ENCODE measurements around the gene PNPLA8. TPM values are rescaled to one million over a fixed set of nuclear protein-coding genes. Genes with fewer than 3 reads are reported as not detected.
A peak's percentile ranks its signal among the peaks of the same experiment; 100 is the strongest.

Gene PNPLA8
- total and polyA plus RNA-seq, 4 donors: 14.7 to 30.3 (median 23.0) TPM

DNA sequence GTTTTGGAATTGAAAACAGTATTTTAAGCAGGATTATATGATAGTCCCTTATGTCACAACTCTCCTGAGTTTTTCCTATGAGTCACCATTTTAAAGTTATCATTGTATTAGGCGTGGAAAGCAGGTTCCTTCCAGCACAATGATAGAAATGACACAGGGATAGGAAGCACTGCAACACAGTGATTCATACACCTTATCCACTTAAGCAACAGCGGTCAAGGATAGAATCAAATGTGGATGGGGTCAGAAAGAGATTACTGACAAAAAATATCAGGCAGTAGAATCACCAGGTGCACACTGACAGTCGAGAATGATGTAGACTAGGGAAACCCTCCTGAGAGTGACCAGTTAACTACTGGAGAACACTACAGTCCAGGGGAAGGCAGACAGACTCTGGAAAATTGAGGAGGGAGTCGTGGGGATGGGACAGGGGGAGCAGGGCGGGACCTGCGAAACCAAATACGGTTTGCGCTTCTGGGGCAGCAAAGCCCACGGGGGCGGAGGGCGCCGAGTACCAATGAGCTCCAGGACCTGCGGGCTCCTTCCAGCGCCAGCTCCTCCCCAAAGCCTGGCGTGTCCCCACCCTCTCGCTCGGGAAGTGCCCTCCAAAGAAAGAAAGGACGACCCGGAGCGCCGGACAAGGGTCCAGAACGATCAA lies 479 bp downstream of the PNPLA8 start:
- H3K9me3 ChIP-seq (ENCODE audit: control insufficient read depth in 4 of 4, low read length in 3 of 4): no peaks in the 10 kb centered on the region
- peaks cover 3 to 27% (median 14%) of the 10 kb centered on the region in 4 donors for H3K4me1 ChIP-seq (ENCODE audit: control insufficient read depth in 4 of 4, insufficient read depth in 4 of 4, low read length in 3 of 4)
- 1% methylated on average over 22 of the region's 22 CpGs for WGBS
- peak overlapping the region; percentile 93 to 99 for H3K9ac ChIP-seq (ENCODE audit: low read depth in 1 of 2, low read length in 2 of 2)
- no peaks in the 10 kb centered on the region for H3K27me3 ChIP-seq (ENCODE audit: control insufficient read depth in 4 of 4, insufficient read depth in 4 of 4, low read length in 3 of 4)
- no peak for DNase-seq (ENCODE audit: low spot score)
- H3K4me3 ChIP-seq (ENCODE audit: low read depth in 1 of 3, low read length in 3 of 3): peak overlapping the region; percentile 59 to 97 (median 82)
- no peaks in the 10 kb centered on the region for H3K36me3 ChIP-seq (ENCODE audit: control insufficient read depth in 4 of 4, insufficient read depth in 3 of 4, low read depth in 1 of 4, low read length in 3 of 4)
- TF ChIP-seq RAD21 (IDR thresholded peaks at IDR 0.05) (no peak), TAF1 (conservative IDR thresholded peaks at IDR 0.05) (peak; percentile 92), HNF4A (conservative IDR thresholded peaks at IDR 0.05) (peak; percentile 25 to 52), NR2F2 (IDR thresholded peaks at IDR 0.05) (no peak), GABPA (IDR thresholded peaks at IDR 0.05 in 1 of 2, conservative IDR thresholded peaks at IDR 0.05 in 1 of 2) (no peak), RXRA (IDR thresholded peaks at IDR 0.05) (no peak), FOXA2 (IDR thresholded peaks at IDR 0.05) (no peak), YY1 (IDR thresholded peaks at IDR 0.05) (no peak), JUND (IDR thresholded peaks at IDR 0.05) (peak; percentile 28 to 62)
- TF ChIP-seq, protein P1, sequence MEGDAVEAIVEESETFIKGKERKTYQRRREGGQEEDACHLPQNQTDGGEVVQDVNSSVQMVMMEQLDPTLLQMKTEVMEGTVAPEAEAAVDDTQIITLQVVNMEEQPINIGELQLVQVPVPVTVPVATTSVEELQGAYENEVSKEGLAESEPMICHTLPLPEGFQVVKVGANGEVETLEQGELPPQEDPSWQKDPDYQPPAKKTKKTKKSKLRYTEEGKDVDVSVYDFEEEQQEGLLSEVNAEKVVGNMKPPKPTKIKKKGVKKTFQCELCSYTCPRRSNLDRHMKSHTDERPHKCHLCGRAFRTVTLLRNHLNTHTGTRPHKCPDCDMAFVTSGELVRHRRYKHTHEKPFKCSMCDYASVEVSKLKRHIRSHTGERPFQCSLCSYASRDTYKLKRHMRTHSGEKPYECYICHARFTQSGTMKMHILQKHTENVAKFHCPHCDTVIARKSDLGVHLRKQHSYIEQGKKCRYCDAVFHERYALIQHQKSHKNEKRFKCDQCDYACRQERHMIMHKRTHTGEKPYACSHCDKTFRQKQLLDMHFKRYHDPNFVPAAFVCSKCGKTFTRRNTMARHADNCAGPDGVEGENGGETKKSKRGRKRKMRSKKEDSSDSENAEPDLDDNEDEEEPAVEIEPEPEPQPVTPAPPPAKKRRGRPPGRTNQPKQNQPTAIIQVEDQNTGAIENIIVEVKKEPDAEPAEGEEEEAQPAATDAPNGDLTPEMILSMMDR (IDR thresholded peaks at IDR 0.05; ENCODE audit: low read depth, low read length, missing input control): no peak
- TF ChIP-seq, protein P2, sequence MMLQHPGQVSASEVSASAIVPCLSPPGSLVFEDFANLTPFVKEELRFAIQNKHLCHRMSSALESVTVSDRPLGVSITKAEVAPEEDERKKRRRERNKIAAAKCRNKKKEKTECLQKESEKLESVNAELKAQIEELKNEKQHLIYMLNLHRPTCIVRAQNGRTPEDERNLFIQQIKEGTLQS (IDR thresholded peaks at IDR 0.05): no peak
- TF ChIP-seq, protein P3, sequence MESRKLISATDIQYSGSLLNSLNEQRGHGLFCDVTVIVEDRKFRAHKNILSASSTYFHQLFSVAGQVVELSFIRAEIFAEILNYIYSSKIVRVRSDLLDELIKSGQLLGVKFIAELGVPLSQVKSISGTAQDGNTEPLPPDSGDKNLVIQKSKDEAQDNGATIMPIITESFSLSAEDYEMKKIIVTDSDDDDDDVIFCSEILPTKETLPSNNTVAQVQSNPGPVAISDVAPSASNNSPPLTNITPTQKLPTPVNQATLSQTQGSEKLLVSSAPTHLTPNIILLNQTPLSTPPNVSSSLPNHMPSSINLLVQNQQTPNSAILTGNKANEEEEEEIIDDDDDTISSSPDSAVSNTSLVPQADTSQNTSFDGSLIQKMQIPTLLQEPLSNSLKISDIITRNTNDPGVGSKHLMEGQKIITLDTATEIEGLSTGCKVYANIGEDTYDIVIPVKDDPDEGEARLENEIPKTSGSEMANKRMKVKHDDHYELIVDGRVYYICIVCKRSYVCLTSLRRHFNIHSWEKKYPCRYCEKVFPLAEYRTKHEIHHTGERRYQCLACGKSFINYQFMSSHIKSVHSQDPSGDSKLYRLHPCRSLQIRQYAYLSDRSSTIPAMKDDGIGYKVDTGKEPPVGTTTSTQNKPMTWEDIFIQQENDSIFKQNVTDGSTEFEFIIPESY (IDR thresholded peaks at IDR 0.05): no peak
- TF ChIP-seq, protein P4, sequence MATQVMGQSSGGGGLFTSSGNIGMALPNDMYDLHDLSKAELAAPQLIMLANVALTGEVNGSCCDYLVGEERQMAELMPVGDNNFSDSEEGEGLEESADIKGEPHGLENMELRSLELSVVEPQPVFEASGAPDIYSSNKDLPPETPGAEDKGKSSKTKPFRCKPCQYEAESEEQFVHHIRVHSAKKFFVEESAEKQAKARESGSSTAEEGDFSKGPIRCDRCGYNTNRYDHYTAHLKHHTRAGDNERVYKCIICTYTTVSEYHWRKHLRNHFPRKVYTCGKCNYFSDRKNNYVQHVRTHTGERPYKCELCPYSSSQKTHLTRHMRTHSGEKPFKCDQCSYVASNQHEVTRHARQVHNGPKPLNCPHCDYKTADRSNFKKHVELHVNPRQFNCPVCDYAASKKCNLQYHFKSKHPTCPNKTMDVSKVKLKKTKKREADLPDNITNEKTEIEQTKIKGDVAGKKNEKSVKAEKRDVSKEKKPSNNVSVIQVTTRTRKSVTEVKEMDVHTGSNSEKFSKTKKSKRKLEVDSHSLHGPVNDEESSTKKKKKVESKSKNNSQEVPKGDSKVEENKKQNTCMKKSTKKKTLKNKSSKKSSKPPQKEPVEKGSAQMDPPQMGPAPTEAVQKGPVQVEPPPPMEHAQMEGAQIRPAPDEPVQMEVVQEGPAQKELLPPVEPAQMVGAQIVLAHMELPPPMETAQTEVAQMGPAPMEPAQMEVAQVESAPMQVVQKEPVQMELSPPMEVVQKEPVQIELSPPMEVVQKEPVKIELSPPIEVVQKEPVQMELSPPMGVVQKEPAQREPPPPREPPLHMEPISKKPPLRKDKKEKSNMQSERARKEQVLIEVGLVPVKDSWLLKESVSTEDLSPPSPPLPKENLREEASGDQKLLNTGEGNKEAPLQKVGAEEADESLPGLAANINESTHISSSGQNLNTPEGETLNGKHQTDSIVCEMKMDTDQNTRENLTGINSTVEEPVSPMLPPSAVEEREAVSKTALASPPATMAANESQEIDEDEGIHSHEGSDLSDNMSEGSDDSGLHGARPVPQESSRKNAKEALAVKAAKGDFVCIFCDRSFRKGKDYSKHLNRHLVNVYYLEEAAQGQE (IDR thresholded peaks at IDR 0.05): peak; percentile 59
- peak overlapping the region; percentile 97 to 100 for H3K27ac ChIP-seq (ENCODE audit: low read depth in 1 of 2, low read length in 2 of 2)

DNA sequence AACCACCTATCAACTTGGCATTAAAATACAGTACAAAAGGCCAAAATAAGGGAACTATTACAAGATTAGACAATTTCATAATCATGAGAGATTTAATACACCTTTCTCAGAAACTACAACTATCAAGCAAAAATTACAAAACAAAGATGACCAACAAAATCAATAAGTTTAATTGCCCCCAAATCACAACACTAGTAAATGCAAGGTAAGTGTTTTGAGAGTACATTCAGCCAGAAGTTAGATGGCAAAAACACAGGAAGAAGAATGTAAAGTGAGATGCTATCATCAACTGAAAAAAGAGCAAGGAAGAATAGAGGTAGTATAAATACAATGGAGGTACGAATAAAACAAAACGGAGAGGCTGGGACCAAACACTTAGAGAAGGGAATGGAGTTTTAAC lies 3.2 kb downstream of the PNPLA8 start:
- peaks cover 3 to 27% (median 14%) of the 10 kb centered on the region in 4 donors for H3K4me1 ChIP-seq (ENCODE audit: control insufficient read depth in 4 of 4, insufficient read depth in 4 of 4, low read length in 3 of 4)
- 95% methylated on average over 2 of the region's 2 CpGs for WGBS

More for the DNA sequence above, 3.2 kb downstream of the PNPLA8 start:
- Histone ChIP-seq H3K27ac (ENCODE audit: low read depth in 1 of 2, low read length in 2 of 2) (no peak overlapping the region), H3K9ac (ENCODE audit: low read depth in 1 of 2, low read length in 2 of 2) (no peak overlapping the region), H3K4me3 (ENCODE audit: low read depth in 1 of 3, low read length in 3 of 3) (no peak overlapping the region), H3K36me3 (ENCODE audit: control insufficient read depth in 4 of 4, insufficient read depth in 3 of 4, low read depth in 1 of 4, low read length in 3 of 4) (peaks cover 0 to 6% (median 5%) of the 10 kb centered on the region in 4 donors), H3K9me3 (ENCODE audit: control insufficient read depth in 4 of 4, low read length in 3 of 4) (peaks cover 0 to 1% (median 0%) of the 10 kb centered on the region in 4 donors), H3K27me3 (ENCODE audit: control insufficient read depth in 4 of 4, insufficient read depth in 4 of 4, low read length in 3 of 4) (no peaks in the 10 kb centered on the region)
- TF ChIP-seq SP1 (IDR thresholded peaks at IDR 0.05): no peak
- no peak for TF ChIP-seq GABPA (IDR thresholded peaks at IDR 0.05 in 1 of 2, conservative IDR thresholded peaks at IDR 0.05 in 1 of 2)
- TF ChIP-seq RAD21 (IDR thresholded peaks at IDR 0.05): no peak
- TF ChIP-seq JUND (IDR thresholded peaks at IDR 0.05): no peak
- no peak for TF ChIP-seq FOXA1 (IDR thresholded peaks at IDR 0.05)
- no peak for TF ChIP-seq FOXA2 (IDR thresholded peaks at IDR 0.05)
- no peak for TF ChIP-seq EGR1 (IDR thresholded peaks at IDR 0.05; ENCODE audit: low read depth in 2 of 2)
- TF ChIP-seq, protein P4 (IDR thresholded peaks at IDR 0.05): no peak
- TF ChIP-seq, protein P3 (IDR thresholded peaks at IDR 0.05): no peak
- no peak for TF ChIP-seq HNF4A (conservative IDR thresholded peaks at IDR 0.05)
- no peak for TF ChIP-seq RXRA (IDR thresholded peaks at IDR 0.05)
- TF ChIP-seq NR2F2 (IDR thresholded peaks at IDR 0.05): no peak
- TF ChIP-seq HNF4G (IDR thresholded peaks at IDR 0.05): no peak
- no peak for DNase-seq (ENCODE audit: low spot score)
